Endothelial cell of umbilical vein (primary cell): ENCODE results near the gene MYH7. TPM values are rescaled to one million over a fixed set of nuclear protein-coding genes. Genes with fewer than 3 reads are reported as not detected.

Source experiments
- BruUV-seq: library from RNA; stranded (reverse); fragments of 400-500 nt; replicated peaks from 2 replicates; lab custom pipeline; 2021; lab: Mats Ljungman, UMichigan
- CTCF ChIA-PET: fragments of 300-600, 350-600 bp; sonication (Branson Sonifier 250); formaldehyde crosslinking; loops from one replicate; lab custom pipeline; 2021; ENCODE audit warnings: antibody characterized with exemption, inconsistent platforms; lab: Charles Lee
- POLR2A ChIA-PET: fragments of 300-600, 350-600 bp; sonication (Branson Sonifier 250); formaldehyde crosslinking; loops from one replicate; lab custom pipeline; 2021; ENCODE audit warnings: antibody characterized with exemption, inconsistent platforms; lab: Charles Lee
- DNase-seq: peaks from one replicate; pipeline ENCODE4 v3.0.0-alpha.2; 2011; ENCODE audit warnings: low read depth, low spot score
- FAIRE-seq: peaks from 2 replicates; lab custom pipeline; 2011; peaks lifted over from hg19 to GRCh38; lab: Jason Lieb, UNC
- H2AFZ ChIP-seq: 2 replicates; pipeline ENCODE4 v1.6.0; 2012; ENCODE audit warnings: low read depth, low read length, control low read depth, inconsistent platforms
- H3K27ac ChIP-seq: 2 replicates; pipeline ENCODE4 v1.5.1; 2011; ENCODE audit warnings: low read depth, mild to moderate bottlenecking, control low read depth, low read length, moderate library complexity; ENCODE audit not compliant: insufficient read depth
- H3K27me3 ChIP-seq, 2 experiments: 2 replicates each; pipeline versions ENCODE4 v1.6.0 to v1.6.1; 2011; ENCODE audit warnings: low read length in 2 of 2, mixed read lengths in 1 of 2; ENCODE audit not compliant: control insufficient read depth in 2 of 2, insufficient read depth in 2 of 2
- H3K36me3 ChIP-seq, 2 experiments: 2 replicates in 1 of 2; 3 replicates in 1 of 2; pipeline ENCODE4 v1.5.1; 2011; ENCODE audit warnings: low read length in 2 of 2, mild to moderate bottlenecking in 1 of 2, moderate library complexity in 1 of 2; ENCODE audit not compliant: control insufficient read depth in 2 of 2, insufficient read depth in 2 of 2; ENCODE audit errors: extremely low read depth in 1 of 2
- H3K4me1 ChIP-seq: 3 replicates; pipeline ENCODE4 v1.5.1; 2011; ENCODE audit warnings: mild to moderate bottlenecking, low read length; ENCODE audit not compliant: control insufficient read depth, insufficient read depth; ENCODE audit errors: extremely low read depth
- H3K4me2 ChIP-seq: 2 replicates; pipeline ENCODE4 v1.6.1; 2011; ENCODE audit warnings: low read length, control low read depth, mixed read lengths; ENCODE audit not compliant: insufficient read depth
- H3K4me3 ChIP-seq, 3 experiments: fragments of 200-600 bp in 1 of 3; sonication (generic), shearing (Covaris generic) in 1 of 3; replicated peaks in 1 of 3; 2 replicates each; pipeline ENCODE4 v1.5.1; 2011 to 2016; ENCODE audit warnings: control low read depth in 3 of 3, low read length in 3 of 3, mild to moderate bottlenecking in 2 of 3, inconsistent platforms in 1 of 3, low read depth in 1 of 3, moderate library complexity in 1 of 3; ENCODE audit not compliant: insufficient read depth in 1 of 3
- H3K79me2 ChIP-seq: 2 replicates; pipeline ENCODE4 v1.6.0; 2012; ENCODE audit warnings: low read length, inconsistent platforms; ENCODE audit not compliant: control insufficient read depth, insufficient read depth
- H3K9ac ChIP-seq: replicated peaks from 2 replicates; pipeline ENCODE3; 2011; ENCODE audit warnings: low read length, control low read depth; ENCODE audit not compliant: insufficient read depth; ENCODE audit errors: extremely low read depth
- H3K9me1 ChIP-seq: replicated peaks from 3 replicates; pipeline ENCODE4 v1.6.0; 2011; ENCODE audit warnings: mild to moderate bottlenecking, low read length; ENCODE audit not compliant: control insufficient read depth, insufficient read depth; ENCODE audit errors: extremely low read depth
- H3K9me3 ChIP-seq: replicated peaks from 2 replicates; pipeline ENCODE4 v1.5.1; 2012; ENCODE audit warnings: low read length, inconsistent platforms; ENCODE audit not compliant: control insufficient read depth, insufficient read depth
- H4K20me1 ChIP-seq: replicated peaks from 2 replicates; pipeline ENCODE3; 2011; ENCODE audit warnings: mild to moderate bottlenecking, low read length; ENCODE audit not compliant: control insufficient read depth, insufficient read depth; ENCODE audit errors: extremely low read depth
- CTCF ChIP-seq, 2 donors: IDR thresholded peaks; 1 replicate in 1 of 2; 2 replicates in 1 of 2; pipeline ENCODE4 v1.5.1; 2011; ENCODE audit warnings: low read length in 2 of 2, mild to moderate bottlenecking in 2 of 2, moderate library complexity in 2 of 2, control low read depth in 1 of 2, inconsistent platforms in 1 of 2, low read depth in 1 of 2; ENCODE audit not compliant: insufficient read depth in 1 of 2; ENCODE audit errors: extremely low read depth in 1 of 2
- EZH2 ChIP-seq: IDR thresholded peaks from 2 replicates; pipeline ENCODE4 v1.6.1; 2012; ENCODE audit warnings: borderline replicate concordance, low read depth, mild to moderate bottlenecking, moderate library complexity, low read length, inconsistent platforms; ENCODE audit not compliant: severe bottlenecking
- FOS ChIP-seq: IDR thresholded peaks from 2 replicates; pipeline ENCODE4 v1.6.1; 2011; ENCODE audit warnings: mild to moderate bottlenecking, low read length, moderate library complexity, borderline replicate concordance; ENCODE audit not compliant: insufficient read depth
- GATA2 ChIP-seq: IDR thresholded peaks from 2 replicates; pipeline ENCODE4 v1.7.0; 2011; ENCODE audit warnings: low read depth, mild to moderate bottlenecking, moderate library complexity, mixed read lengths, low read length; ENCODE audit not compliant: insufficient read length, insufficient read depth
- JUN ChIP-seq: IDR thresholded peaks from 2 replicates; pipeline ENCODE4 v1.6.1; 2011; ENCODE audit warnings: borderline replicate concordance, low read depth; ENCODE audit not compliant: insufficient read length, insufficient read depth
- MYC ChIP-seq: IDR thresholded peaks from one replicate; pipeline ENCODE4 v1.6.1; 2011; ENCODE audit warnings: mild to moderate bottlenecking, low read depth, low read length
- POLR2A ChIP-seq: IDR thresholded peaks from 2 replicates; pipeline ENCODE4 v1.6.1; 2012; ENCODE audit warnings: low read depth, mild to moderate bottlenecking, control low read depth, low read length
- dilution Hi-C: fragments of 300-500 bp; cut with MboI; formaldehyde crosslinking; loops from one replicate; pipeline ENCODE4 v1.15.0; 2019; ENCODE audit warnings: low sequenced_read_pairs; ENCODE audit not compliant: extremely low pct_ligation_motif_present
- intact Hi-C: fragments of 100-400 bp; cut with micrococcal nuclease; formaldehyde crosslinking; loops from one replicate; pipeline ENCODE4 v1.10.0; 2022
- polyA plus RNA-seq, 4 experiments: library from polyadenylated mRNA; depleted of rRNA in 3 of 4; stranded (reverse) in 3 of 4; unstranded in 1 of 4; fragments of >200 nt; gene quantifications; 2 replicates each; pipeline versions ENCODE4 v1.2.1 to v1.2.3, GENCODE V29; 2011 to 2012; ENCODE audit warnings: missing spikeins in 1 of 4
- total RNA-seq: library from RNA; stranded (reverse); gene quantifications from 2 replicates; pipeline ENCODE4 v1.2.3, GENCODE V29; 2021
- TF ChIP-seq, protein P1 (sequence below): IDR thresholded peaks from 2 replicates; pipeline ENCODE4 v1.6.1; 2011; ENCODE audit not compliant: insufficient read depth, insufficient read length

MYH7 gene
- total and polyA plus RNA-seq, 2 donors (not counting 3 experiments of a cell fraction or from before 2014, with no cell fraction given): not detected

GRCh38 chr14:23413681-23414080 lies 21.8 kb downstream of the MYH7 start:
- no peaks in the 10 kb centered on the region for H3K36me3 ChIP-seq
- H2AFZ ChIP-seq: no peak overlapping the region
- dilution Hi-C loops (no loop called here), intact Hi-C loops (no loop called here)
- CTCF ChIA-PET: interaction anchor here (0.8 to 1.8 kb wide), 2 partner anchors 22 to 34 kb away, joined by 3 to 4 read pairs; no protein-coding TSS in a partner anchor
- POLR2A ChIA-PET: no interaction called here
- no peak overlapping the region for H3K27ac ChIP-seq
- TF ChIP-seq FOS: no peak
- TF ChIP-seq POLR2A: no peak
- H3K4me1 ChIP-seq: no peaks in the 10 kb centered on the region
- H3K9ac ChIP-seq: no peak overlapping the region
- no peaks in the 10 kb centered on the region for H4K20me1 ChIP-seq
- H3K27me3 ChIP-seq: no peaks in the 10 kb centered on the region
- no TSS peak for BruUV-seq
- no peak overlapping the region for H3K4me3 ChIP-seq
- H3K79me2 ChIP-seq: no peaks in the 10 kb centered on the region
- H3K4me2 ChIP-seq: no peak overlapping the region
- no peak for DNase-seq
- FAIRE-seq: no peak
- no peaks in the 10 kb centered on the region for H3K9me3 ChIP-seq
- H3K9me1 ChIP-seq: no peaks in the 10 kb centered on the region

DNA sequence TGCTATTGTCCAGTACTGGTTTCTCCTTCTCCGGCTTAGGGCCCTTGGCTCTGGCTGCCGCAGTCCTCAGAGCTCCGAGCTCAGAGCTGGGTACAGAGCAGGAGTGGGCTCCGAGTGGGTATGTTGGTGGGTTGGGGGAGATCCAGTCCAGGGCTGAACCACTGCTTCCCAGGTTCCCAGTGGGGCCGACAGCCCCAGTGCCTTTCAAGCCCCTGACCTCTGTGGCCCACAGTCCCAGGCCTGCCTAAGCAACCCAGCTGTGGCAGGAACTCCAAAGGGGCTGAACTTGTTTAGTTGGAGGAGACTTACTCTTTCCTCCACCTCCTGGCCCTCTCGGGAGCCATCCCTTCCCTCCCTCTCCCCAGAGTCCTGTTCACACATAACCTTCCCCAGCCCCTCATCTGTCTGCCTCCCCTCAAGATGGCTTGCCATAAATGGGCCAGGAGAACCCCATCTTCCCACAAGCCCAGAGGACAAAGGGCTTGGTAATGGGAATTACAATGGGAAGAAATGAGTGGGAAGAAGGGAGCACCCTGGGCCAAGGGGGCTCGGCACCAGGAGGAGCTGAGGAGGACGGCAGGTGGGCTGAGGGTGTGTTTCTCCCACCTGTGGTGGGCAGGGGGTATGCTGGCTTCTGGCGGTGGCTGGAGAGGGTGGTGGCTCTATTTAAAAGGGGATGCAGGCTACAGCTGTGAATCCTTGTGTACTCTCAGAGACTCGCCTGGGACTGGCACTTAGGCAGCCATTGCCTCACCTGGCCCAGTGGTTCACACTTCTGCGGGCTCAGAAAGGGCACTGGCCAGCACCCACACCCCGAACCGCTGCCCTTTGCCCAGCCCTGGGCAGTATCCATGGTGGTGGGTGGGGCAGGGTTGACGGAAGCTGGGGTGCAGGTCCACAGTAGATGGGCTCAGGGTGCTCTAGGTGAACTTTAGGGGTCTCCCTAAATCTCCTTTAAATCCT lies 23.6 kb downstream of the MYH7 start:
- CTCF ChIA-PET: no interaction called here
- no peak for DNase-seq
- POLR2A ChIA-PET: no interaction called here

More for the DNA sequence above, 23.6 kb downstream of the MYH7 start:
- Histone ChIP-seq H3K4me3 (no peak overlapping the region), H3K4me2 (no peak overlapping the region), H3K9me3 (no peaks in the 10 kb centered on the region), H3K27me3 (no peaks in the 10 kb centered on the region), H3K9me1 (no peaks in the 10 kb centered on the region), H3K79me2 (no peaks in the 10 kb centered on the region), H3K27ac (no peak overlapping the region), H2AFZ (no peak overlapping the region), H3K36me3 (no peaks in the 10 kb centered on the region), H4K20me1 (no peaks in the 10 kb centered on the region), H3K9ac (no peak overlapping the region), H3K4me1 (no peaks in the 10 kb centered on the region)
- no peak for FAIRE-seq
- dilution Hi-C loops: no loop called here
- BruUV-seq: no TSS peak
- intact Hi-C loops: no loop called here
- TF ChIP-seq POLR2A: no peak
- TF ChIP-seq JUN: no peak
- TF ChIP-seq, protein P1, sequence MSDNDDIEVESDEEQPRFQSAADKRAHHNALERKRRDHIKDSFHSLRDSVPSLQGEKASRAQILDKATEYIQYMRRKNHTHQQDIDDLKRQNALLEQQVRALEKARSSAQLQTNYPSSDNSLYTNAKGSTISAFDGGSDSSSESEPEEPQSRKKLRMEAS: no peak
- TF ChIP-seq GATA2: no peak
- TF ChIP-seq EZH2: no peak
- no peak for TF ChIP-seq MYC
- TF ChIP-seq FOS: no peak
- TF ChIP-seq CTCF (IDR thresholded peaks at IDR 0.05; ENCODE audit: extremely low read depth in 1 of 2, insufficient read depth in 1 of 2, low read depth in 1 of 2, low read length in 2 of 2): no peak
